HG02981 (cell line): ENCODE results near the gene PLEKHM3.
A peak's percentile ranks its signal among the peaks of the same experiment; 100 is the strongest.

ENCODE experiments used
- ATAC-seq: cut with Tn5 transposase; IDR thresholded peaks from one replicate; pipeline ENCODE4 v1.9.1; 2021; ENCODE audit warnings: mild to moderate bottlenecking, moderate library complexity; ENCODE audit not compliant: unreplicated experiment

PLEKHM3 gene

GRCh38 chr2:207993151-207993763 lies 32.1 kb downstream of the PLEKHM3 start:
- ATAC-seq: peak; percentile 67

DNA sequence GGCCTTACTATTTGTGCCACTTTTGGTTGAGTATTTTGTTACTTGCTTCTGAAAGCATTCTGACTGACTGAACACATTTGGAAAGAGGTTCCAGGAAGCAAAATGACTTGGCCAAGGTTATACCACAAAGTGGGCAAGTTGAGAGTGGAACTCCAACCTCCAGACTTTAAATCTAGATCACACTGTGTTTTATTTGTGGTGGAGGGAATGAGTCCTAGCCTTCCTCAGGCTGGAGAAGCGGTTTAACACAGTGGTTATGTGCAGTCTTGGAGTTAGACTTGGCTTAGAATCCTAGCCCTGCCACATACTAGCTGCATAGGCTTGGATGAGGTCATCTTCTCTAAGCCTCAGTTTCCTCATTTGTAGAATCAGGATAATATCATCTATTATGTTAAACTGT lies 33.4 kb downstream of the PLEKHM3 start:
- no peak for ATAC-seq

GRCh38 chr2:207990784-207991183 lies 34.5 kb downstream of the PLEKHM3 start:
- no peak for ATAC-seq

GRCh38 chr2:207988975-207989374 lies 36.4 kb downstream of the PLEKHM3 start:
- ATAC-seq: no peak

- ATAC-seq: no peak
Observed at GRCh38 chr2:207987025-207987716, 38.2 kb downstream of the PLEKHM3 start.

DNA sequence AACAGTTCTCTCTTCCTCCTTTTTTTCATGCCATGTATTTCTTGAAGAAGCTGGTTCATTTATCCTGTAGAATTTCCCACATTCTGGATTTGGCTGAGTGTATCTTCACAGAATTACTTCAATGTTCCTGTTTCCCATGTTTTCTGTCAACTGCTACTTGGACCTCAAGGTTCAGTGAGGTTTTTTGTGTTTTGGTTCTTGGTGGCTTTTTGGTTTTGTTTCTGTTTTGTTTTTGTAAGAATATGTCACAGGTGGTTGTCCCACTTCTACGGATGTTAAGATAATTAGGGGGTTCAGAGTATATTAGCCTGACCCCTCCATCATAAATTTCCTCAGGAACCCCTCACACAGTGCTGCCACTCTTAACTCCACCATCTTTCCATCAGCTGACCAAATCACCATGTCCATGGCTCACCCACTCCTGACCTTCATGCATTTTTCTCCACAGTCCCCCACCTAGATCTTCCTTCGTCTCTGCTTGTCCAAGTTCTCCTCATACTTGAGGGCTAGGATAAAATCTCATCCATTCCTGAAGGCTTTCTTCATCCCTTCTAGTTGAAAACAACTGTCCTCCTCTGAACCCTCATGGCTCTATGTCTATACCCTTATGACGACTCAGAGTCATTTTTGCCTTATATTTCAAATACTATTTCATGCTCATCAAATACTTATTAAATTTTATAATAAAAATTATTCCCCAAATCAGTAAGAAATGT lies 40.4 kb downstream of the PLEKHM3 start:
- ATAC-seq: no peak

- ATAC-seq: peak; percentile 64
Observed at GRCh38 chr2:207983641-207984042, 41.7 kb downstream of the PLEKHM3 start.

DNA sequence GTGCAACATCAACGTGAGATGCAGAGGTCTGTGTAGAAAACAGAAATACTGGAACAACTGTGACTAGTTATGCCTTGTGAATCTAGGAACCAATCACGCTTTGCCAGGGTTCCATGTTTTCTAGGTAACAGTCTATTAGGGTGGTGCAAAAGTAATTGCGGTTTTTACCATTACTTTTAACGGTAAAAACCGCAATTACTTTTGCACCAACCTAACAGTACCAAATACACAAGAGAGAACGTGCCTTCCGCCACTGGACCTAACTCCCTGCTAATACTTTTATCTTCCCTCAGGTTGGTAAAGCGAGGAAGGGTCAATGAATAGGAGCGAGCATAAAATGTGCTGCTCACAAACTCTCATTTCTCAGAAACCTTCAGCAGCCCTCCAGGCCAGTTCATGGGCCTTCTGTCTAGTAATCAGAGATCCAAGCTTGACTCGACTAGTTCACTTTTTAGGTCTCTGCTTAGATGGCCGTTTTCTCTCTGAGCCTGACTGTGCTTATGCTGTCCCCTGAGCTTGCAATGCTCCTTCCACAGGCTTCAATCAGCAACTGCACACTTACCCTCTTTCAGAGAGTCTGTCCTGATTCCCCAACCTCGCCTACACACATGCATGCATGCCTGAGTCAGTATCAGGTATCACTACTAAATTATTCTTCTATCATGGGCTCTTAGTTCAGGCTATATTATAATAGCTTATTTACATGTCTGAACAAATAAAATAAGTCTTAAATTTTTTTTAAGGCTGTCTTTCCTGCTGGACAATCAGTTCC lies 47.0 kb downstream of the PLEKHM3 start:
- ATAC-seq: no peak

GRCh38 chr2:207975921-207976320 lies 49.4 kb downstream of the PLEKHM3 start:
- no peak for ATAC-seq

DNA sequence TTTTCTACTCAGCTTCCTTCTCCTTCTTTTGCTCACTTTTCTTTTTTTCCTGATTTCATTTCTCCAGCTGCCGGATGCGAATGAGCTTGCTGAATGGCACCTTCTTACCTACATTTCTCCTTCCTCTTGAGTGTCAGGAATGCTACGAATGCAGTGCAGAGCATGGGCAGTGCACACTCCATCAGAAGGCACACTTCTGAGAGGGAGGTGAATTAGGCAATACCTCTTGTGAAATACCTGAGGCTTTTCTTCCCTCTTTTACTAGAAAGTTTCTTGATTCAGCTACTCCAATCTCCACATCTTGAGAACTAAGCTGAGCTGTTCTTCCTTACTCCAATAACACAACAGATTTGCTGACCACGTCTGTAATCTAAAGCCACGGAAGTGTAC lies 51.1 kb downstream of the PLEKHM3 start:
- no peak for ATAC-seq

DNA sequence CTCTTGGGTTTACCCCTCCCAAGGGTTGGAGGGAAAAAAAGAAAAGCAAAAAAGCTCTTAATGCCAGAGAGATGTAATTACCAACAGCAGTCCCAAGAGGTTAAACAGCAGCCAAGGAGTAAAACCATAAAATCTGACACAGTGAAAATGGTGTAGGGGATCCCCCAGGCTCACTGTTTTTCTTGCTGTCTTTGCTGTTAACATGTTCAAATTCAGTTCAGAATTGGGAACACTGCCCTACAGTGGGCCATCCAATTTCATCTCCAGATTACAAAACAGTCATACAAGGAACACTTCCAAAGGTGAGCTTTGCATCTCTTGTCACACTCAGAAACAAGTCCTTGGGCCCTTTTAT lies 54.5 kb downstream of the PLEKHM3 start:
- ATAC-seq: no peak

GRCh38 chr2:207970147-207970825 lies 55.0 kb downstream of the PLEKHM3 start:
- ATAC-seq: no peak

DNA sequence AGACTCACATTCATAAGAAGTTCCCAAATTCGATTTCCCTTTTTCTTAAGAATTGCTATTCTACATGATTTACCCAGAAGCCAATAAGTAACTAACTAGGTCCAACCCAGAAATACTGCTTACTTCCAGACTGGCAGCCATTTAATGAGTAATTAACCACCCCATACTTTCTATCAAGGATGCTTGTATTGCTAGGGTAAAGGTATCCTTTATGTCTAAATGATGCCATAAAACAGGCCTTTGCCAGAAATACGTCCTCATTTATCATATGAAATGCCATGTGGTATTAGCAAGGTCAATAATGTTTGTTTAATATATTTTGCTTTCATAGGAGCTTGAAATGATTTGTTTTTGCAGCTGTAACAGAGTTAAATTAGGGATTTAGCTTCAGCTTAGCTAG lies 56.1 kb downstream of the PLEKHM3 start:
- no peak for ATAC-seq

DNA sequence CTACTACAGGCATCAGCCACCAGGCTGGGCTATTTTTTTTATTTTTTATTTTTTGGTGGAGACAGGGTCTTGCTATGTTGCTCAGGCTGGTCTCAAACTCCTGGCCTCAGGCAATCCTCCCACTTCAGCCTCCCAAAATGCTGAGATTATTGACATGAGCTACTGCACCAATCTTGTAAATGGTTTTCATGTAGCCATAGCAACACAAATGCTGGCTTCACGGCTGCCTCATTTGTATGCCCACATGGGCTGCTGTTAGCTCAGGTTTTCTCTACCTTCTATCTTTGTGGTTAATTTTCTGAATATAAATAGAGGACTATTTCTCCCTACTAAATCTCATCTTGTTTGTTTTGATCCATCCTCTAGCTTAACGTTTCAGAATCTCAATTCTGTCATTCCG lies 58.2 kb downstream of the PLEKHM3 start:
- ATAC-seq: no peak

DNA sequence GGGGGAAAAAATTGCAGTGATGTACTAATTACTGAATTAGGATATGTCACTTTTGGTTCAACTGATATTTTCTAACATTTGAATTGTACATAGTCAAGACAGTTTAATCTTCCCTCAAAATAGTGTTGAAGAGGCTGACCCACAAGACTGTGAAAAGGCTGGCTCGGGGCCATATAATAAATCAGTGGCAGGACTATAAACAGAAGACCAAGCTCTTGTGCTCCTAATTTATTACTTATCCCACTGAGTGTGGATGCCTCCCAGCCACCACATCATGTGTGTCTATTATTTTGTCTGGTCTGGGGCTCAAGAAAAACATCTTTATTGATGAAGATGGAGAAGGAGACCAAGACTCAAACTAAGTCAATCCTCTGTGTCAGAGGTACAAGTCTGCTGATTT lies 64.4 kb downstream of the PLEKHM3 start:
- no peak for ATAC-seq

GRCh38 chr2:207960090-207960489 lies 65.2 kb downstream of the PLEKHM3 start:
- ATAC-seq: no peak

DNA sequence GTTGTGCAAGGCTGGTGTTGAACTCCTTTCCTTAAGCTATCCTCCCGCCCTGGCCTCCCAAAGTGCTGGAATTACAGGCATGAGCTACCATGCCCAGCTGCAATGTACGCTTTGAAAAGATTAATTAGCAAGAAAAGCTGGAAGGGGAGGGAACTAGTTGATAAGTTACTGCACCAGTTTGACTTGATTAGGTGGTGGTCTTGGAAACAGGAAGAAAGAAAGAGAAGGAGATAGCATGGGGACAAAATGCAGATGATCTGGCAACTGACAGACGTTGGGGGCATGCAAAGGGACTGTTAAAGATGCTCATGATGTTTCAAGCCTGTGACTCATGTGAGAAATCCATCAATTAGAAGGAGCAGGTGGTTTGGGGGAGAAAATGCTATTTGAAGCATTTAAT lies 68.6 kb downstream of the PLEKHM3 start:
- no peak for ATAC-seq

DNA sequence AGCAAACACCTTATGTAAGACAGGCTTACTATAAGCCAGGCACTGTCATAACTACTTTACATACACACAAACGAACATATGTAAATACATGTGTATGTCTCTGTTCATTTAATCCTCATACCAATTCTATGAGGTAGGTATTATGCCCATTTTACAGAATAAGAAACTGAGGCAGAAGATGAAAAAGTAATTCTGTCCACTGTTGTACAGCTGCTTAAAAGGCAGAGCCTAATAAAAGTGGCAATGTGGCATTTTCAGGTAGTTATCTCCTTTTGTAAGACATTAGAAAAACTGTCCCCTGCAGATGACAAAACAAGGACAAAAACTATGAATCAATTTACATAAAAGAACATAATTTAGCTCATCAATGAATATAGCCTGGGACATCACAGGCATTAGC lies 69.9 kb downstream of the PLEKHM3 start:
- no peak for ATAC-seq

GRCh38 chr2:207953354-207953753 lies 72.0 kb downstream of the PLEKHM3 start:
- no peak for ATAC-seq

DNA sequence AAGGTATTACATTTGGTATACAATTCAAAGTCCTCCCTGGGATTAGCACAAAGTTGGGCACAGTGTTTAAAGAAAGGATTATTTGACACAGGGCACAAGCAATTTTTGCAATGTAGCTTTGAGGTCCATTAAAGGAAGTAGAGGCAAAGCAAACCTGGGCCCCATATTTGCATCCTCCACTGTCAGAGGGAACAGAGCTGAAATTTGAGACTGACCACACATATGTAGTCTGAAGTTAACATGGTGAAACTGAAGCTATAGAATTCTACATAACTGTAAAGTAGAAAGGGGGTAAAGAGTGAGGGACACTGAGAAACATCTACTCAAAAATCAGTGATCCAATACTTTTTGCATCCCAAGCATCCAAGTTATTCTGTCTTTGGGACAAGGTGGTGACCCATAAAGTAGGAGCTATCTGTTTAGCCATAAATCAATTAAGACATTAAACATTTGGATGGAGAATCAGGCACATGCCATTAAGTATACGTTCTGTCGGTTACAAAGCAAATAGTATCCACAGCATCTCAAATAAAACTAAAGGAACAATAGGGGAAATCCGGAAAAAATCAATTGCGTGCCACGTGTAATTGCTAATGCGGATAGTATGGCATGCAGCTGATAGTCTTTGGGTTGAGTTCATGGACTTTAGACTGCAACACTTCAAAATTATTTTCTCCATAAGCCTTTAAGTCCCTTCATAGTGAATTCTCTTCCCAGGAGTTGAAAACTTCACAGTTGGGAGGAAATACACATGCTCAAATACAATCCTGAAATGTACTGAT lies 72.6 kb downstream of the PLEKHM3 start:
- peak; percentile 57 for ATAC-seq
